ENCODE measurements around the gene PDF.

GRCh38 chr16:69306031-69306430 is 24.4 kb downstream of the PDF start:
- TF ChIP-seq CTCF (IDR thresholded peaks at IDR 0.05) = no peak
- no peak for TF ChIP-seq POLR2A (IDR thresholded peaks at IDR 0.05)

Data from Peyer's patch (tissue), 4 donors.